Right cardiac atrium (tissue), 5 donors: ENCODE results near the gene E4F1. TPM values are rescaled to one million over a fixed set of nuclear protein-coding genes. Genes with fewer than 3 reads are reported as not detected.

Source experiments
- ATAC-seq, 2 donors: fragments of 200-7000 bp; cut with Tn5 transposase; one replicate each; pipeline versions ENCODE4 v1.8.0 to v1.9.1; 2020; ENCODE audit warnings: moderate library complexity in 2 of 2, mild to moderate bottlenecking in 1 of 2
- DNase-seq, 3 donors: peaks; one replicate each; pipeline ENCODE4 v3.0.0-alpha.2; 2020
- H3K27ac ChIP-seq: one replicate; pipeline ENCODE4 v1.5.1; 2013; ENCODE audit warnings: mild to moderate bottlenecking, low read length, control low read depth, moderate library complexity
- H3K27me3 ChIP-seq: one replicate; pipeline ENCODE4 v1.6.1; 2013; ENCODE audit not compliant: control insufficient read depth, insufficient read depth
- H3K4me1 ChIP-seq: one replicate; pipeline ENCODE4 v1.6.1; 2013; ENCODE audit warnings: low read length; ENCODE audit not compliant: control insufficient read depth, insufficient read depth
- H3K4me3 ChIP-seq: one replicate; pipeline ENCODE4 v1.5.1; 2013; ENCODE audit warnings: low read length, control low read depth
- H3K9me3 ChIP-seq: one replicate; pipeline ENCODE4 v1.6.1; 2013; ENCODE audit warnings: low read length; ENCODE audit not compliant: control insufficient read depth
- WGBS: extraction: QIAGEN DNeasy Blood & Tissue Kit; methylation state at CpG from one replicate; pipeline ENCODE4 v1.1.7; 2013; 5-methylcytosine and 5-hydroxymethylcytosine counted together
- intact Hi-C, 4 donors: fragments of 100-400 bp; cut with DNase I; formaldehyde crosslinking; loops; one replicate each; pipeline versions ENCODE4 v1.11.0 to v1.14.0; 2022 to 2023
- polyA plus RNA-seq: library from polyadenylated mRNA; stranded (reverse); fragments of 200-250 nt; gene quantifications from one replicate; pipeline ENCODE4 v1.2.3, GENCODE V29; 2013
- total RNA-seq, 4 donors: library from RNA; stranded (reverse); fragmentation: NEBNext Ultra II Directional; extraction: Animal tissue kit (Norgen Biotek cat#: 25700); gene quantifications; one replicate each; pipeline ENCODE4 v1.2.1, GENCODE V29; 2021
- donor health status: healthy with polysubstance abuse.
- donor health status: DM: no; HTN: yes; CAD: no.
- donor health status: DM: no; HTN: no; CAD: no.
- donor health status: DM: no; HTN: yes; CAD: no; lungs with severe emphysema.
- donor health status: DM: yes; HTN: yes; CAD: no.

The E4F1 gene
- total and polyA plus RNA-seq, 5 donors: 11.8 to 16.1 (median 13.8) TPM

DNA sequence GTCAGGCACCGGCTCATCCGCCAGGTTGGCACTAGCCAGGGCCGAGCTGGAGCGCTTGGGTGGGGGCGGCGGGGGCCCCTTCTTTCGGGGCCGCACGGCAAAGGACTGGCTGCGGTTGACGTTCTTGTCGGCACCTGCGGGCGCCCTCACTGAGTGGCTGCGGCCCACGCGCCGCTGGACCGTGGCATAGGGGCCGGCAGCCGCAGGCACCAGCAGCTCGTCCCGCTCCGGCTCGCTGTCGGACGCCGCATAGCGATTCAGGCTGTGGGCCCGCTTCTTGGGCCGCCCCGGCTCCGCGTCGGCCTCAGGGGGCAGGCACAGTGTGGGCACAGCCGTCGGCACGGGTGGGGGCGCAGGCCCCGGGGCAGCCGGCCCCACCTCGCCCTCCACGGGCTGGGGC lies 42.9 kb upstream of the E4F1 start:
- H3K27ac ChIP-seq: no peak overlapping the region
- intact Hi-C loops: no loop called here

DNA sequence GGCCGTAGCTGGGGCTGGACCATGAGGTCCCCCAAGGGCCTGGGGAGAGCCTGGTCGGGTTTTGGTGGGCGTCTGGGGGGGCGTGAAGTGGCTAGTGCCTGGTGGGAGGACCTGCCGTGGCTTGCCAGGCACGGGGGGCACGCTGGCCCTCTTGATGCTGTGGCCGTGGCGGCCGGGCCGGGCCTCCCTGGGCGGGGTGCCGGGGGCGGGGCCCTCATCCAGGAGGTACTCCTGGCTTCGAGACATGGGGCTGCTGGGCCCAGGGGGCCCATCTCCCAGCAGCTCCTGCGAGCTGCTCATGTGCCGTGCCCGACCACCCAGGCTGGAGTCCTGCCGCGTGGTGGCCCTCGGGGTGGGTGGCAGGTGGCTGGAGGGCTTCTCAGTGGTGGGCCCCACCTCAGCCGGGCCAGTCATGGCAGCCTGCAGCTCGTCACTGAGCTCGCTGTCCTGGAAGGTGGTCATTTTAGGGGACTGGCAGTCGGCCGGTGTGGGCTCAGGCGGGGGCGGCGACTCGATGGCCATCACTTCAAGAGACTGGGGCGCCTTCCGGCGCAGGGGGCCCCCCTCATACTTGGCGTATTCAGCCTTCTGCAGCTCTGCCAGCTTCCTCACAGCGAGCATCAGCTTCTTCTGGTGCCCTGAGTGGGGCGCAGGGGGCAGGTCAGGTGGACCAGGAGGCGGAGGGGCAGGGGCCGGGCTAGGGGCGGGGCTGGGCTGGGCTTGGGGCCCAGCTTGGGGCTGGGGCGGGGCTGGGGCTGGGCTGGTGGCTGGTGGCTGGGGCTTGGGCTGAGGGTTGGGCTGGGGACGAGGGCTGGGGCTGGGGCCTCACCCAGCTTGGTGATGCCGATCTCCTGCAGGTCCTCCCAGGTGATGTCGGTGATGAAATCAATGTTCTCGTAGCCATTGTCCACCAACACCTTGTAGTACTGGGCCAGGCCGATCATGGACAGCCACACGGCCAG lies 42.1 kb upstream of the E4F1 start:
- Histone ChIP-seq H3K9me3 (no peaks in the 10 kb centered on the region), H3K4me1 (no peaks in the 10 kb centered on the region), H3K27ac (no peak overlapping the region), H3K27me3 (no peaks in the 10 kb centered on the region), H3K4me3 (no peak overlapping the region)
- ATAC-seq (no peak), DNase-seq (no peak)
- intact Hi-C loops: no loop called here
- WGBS: 87% methylated on average over 46 of the region's 46 CpGs

More for the DNA sequence above, 42.9 kb upstream of the E4F1 start:
- Histone ChIP-seq H3K27me3 (no peaks in the 10 kb centered on the region), H3K9me3 (no peaks in the 10 kb centered on the region), H3K4me3 (no peak overlapping the region), H3K4me1 (no peaks in the 10 kb centered on the region)
- DNase-seq (no peak), ATAC-seq (no peak)
- 96% methylated on average over 43 of the region's 43 CpGs for WGBS

DNA sequence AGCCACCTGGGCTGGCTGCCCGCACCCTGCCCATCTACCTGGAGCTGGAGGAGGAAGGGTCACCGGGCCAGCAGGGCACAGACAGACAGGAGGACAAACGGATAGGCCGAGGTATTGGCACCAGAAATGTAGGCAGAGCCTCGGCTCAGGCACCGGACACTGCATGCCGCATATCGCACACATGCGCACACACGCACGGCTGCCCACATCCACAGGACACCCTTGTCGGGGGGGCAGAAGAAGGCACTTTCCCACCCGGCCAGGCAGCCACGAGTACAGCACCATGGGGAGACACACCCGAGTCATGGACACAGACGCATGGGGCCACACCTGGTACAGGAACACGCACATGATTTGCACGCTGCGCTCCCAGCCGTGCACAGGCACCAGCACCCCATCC lies 41.4 kb upstream of the E4F1 start:
- no peak for ATAC-seq
- intact Hi-C loops: no loop called here
- WGBS: 92% methylated on average over 20 of the region's 20 CpGs
- no peak for DNase-seq
- Histone ChIP-seq H3K4me3 (no peak overlapping the region), H3K4me1 (no peaks in the 10 kb centered on the region), H3K27me3 (no peaks in the 10 kb centered on the region), H3K9me3 (no peaks in the 10 kb centered on the region), H3K27ac (no peak overlapping the region)

DNA sequence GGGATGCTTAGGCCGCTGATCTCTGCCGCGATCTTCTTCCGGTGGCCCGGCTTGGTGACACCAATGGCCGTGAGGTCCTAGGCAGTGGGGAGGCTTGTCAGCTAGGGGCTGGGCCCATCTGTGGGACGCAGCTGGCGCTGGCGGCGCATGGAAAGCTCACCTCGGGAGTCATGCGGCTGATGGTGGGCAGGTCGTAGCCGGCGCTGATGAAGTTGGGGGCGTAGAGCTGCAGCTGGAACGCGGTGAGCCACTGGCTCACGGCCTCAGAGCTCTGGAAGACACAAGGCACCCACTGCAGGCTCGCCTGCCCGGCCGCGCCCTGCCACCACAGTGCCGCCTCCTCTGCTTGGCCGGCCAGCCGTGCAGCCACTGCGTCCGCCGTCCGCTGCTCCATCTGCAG lies 39.7 kb upstream of the E4F1 start:
- H3K9me3 ChIP-seq: no peaks in the 10 kb centered on the region
- no peaks in the 10 kb centered on the region for H3K27me3 ChIP-seq
- ATAC-seq (no peak), DNase-seq (no peak)
- no peak overlapping the region for H3K27ac ChIP-seq
- intact Hi-C loops: no loop called here
- no peaks in the 10 kb centered on the region for H3K4me1 ChIP-seq
- no peak overlapping the region for H3K4me3 ChIP-seq
- WGBS: 94% methylated on average over 30 of the region's 30 CpGs

DNA sequence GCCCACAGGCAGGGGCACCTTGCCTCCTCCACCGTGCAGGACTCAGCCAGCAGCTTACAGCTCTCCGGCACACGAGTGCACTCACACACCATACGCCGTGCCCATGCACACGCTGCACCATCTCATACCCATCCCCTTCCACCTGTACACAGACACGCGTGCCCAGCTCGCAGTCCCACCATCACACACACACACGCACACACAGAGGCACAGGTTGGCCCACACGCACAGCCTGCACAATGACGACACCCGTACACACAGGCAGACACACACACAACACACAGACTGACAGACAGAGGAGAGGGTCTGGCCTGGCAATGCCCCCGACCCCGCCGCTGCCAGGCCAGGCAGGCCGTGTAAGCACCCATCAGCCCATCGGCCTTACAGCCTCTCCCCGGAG lies 39.0 kb upstream of the E4F1 start:
- ATAC-seq: no peak
- WGBS: 88% methylated on average over 19 of the region's 19 CpGs

DNA sequence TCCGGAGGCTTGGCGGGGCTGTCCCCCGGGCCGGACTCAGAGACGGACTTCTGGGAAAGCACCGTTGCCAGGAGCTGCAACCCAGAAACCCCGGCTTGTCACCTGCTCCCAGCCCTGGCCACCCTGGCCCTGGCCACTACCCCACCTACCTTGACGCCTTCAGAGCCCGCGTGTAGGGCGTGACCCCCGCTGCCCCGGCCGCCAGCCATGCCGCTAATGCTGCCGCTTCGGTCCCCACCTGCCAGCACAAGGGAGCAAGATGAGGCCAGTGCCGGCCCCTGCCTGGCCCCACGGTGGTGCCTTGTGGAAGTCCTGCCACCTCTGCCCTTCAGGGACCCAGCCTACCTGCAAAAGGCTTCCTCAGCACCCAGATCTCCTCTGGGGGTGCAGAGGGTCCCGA lies 38.4 kb upstream of the E4F1 start:
- Histone ChIP-seq H3K9me3 (no peaks in the 10 kb centered on the region), H3K4me1 (no peaks in the 10 kb centered on the region), H3K4me3 (no peak overlapping the region), H3K27ac (no peak overlapping the region), H3K27me3 (no peaks in the 10 kb centered on the region)
- no peak for ATAC-seq
- 84% methylated on average over 20 of the region's 20 CpGs for WGBS
- intact Hi-C loops: no loop called here
- no peak for DNase-seq

More for the DNA sequence above, 39.0 kb upstream of the E4F1 start:
- intact Hi-C loops: no loop called here
- Histone ChIP-seq H3K27ac (no peak overlapping the region), H3K27me3 (no peaks in the 10 kb centered on the region), H3K4me1 (no peaks in the 10 kb centered on the region), H3K9me3 (no peaks in the 10 kb centered on the region), H3K4me3 (no peak overlapping the region)
- DNase-seq: no peak

DNA sequence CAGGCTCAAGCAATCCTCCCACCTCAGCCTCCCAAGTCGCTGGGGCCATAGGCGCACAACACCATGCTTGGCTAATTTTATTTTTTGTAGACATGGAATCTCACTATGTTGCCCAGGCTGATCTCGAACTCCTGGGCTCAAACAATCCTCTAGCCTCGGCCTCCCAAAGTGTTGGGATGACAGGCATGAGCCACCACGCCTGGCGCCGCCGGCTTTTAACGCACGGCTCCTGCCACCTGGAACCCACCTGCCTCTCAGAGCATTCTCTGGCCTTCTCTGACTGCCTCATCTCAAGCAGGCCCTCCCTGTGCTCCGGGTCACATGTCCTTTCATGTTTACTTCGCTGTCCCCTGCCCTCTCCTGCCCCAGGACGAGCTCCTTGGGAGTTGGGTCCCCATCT lies 37.3 kb upstream of the E4F1 start:
- WGBS: 90% methylated on average over 13 of the region's 13 CpGs
- no peak overlapping the region for H3K27ac ChIP-seq
- no peaks in the 10 kb centered on the region for H3K4me1 ChIP-seq
- no peak for ATAC-seq
- DNase-seq: no peak
- H3K4me3 ChIP-seq: no peak overlapping the region
- intact Hi-C loops: no loop called here
- H3K9me3 ChIP-seq: no peaks in the 10 kb centered on the region
- no peaks in the 10 kb centered on the region for H3K27me3 ChIP-seq

DNA sequence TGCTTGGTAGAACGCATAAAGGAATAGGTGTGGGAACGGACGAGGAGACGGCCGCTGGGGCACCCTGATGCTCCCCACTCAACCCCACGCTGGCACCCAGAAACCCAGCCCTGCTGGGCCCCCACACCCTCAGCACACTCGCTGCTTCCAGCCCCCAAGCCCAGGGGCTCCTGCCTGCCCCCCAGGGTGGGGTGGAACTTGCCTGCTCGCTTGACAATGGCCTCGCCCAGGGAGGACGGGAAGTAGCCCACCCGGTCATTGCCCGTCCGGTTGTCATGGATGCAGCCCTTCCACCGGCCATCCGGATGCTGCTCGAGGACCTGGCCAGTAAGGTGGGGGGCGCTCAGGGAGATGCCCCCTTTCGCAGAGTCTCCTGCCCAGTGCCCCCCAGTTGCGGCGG lies 36.9 kb upstream of the E4F1 start:
- no peak overlapping the region for H3K4me3 ChIP-seq
- WGBS: 79% methylated on average over 20 of the region's 20 CpGs
- DNase-seq: no peak
- H3K9me3 ChIP-seq: no peaks in the 10 kb centered on the region
- no peaks in the 10 kb centered on the region for H3K27me3 ChIP-seq
- no peak overlapping the region for H3K27ac ChIP-seq
- no peaks in the 10 kb centered on the region for H3K4me1 ChIP-seq
- no peak for ATAC-seq
- intact Hi-C loops: no loop called here

DNA sequence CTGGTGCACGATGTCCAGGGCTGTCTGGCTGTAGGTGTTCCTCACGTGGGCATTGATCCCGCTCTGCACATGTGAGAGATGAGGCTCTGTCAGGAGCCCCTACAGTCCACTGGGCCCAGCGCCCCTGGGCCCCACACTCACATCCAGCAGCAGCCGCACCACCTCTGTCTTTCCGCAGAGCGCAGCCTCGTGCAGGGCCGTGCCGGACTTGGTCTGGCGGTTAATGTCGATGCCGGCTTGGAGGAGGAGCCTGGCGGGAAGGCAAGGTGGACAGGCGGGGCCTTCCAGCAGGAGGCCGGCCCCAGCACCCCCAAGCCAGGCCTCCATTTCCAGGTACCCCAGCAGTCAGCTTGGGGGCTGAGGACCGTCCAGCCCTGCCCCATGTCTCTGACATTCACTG lies 36.2 kb upstream of the E4F1 start:
- Histone ChIP-seq H3K4me3 (no peak overlapping the region), H3K27ac (no peak overlapping the region), H3K9me3 (no peaks in the 10 kb centered on the region), H3K27me3 (no peaks in the 10 kb centered on the region), H3K4me1 (no peaks in the 10 kb centered on the region)
- no peak for DNase-seq
- intact Hi-C loops: no loop called here
- no peak for ATAC-seq
- WGBS: 82% methylated on average over 17 of the region's 17 CpGs

DNA sequence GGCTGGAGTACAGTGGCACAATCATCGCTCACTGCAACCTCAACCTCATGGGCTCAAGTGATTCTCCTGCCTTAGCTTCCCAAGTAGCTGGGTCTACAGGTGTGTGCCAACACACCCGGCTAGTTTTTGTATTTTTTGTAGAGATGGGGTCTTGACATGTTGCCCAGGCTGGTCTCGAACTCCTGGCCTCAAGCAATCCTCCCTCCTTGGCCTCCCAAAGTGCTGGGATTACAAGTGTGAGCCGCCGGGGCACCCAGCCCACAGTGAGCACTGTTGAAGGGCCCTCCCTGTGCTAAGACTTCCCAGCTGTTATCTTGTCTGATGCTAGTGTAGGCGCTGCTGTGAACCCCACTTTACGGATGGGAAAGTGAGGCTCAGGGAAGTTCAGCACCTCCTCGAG lies 35.0 kb upstream of the E4F1 start:
- no peak overlapping the region for H3K4me3 ChIP-seq
- intact Hi-C loops: no loop called here
- WGBS: 91% methylated on average over 8 of the region's 8 CpGs
- no peaks in the 10 kb centered on the region for H3K4me1 ChIP-seq
- DNase-seq (no peak), ATAC-seq (no peak)
- H3K27me3 ChIP-seq: no peaks in the 10 kb centered on the region
- no peaks in the 10 kb centered on the region for H3K9me3 ChIP-seq
- H3K27ac ChIP-seq: no peak overlapping the region

DNA sequence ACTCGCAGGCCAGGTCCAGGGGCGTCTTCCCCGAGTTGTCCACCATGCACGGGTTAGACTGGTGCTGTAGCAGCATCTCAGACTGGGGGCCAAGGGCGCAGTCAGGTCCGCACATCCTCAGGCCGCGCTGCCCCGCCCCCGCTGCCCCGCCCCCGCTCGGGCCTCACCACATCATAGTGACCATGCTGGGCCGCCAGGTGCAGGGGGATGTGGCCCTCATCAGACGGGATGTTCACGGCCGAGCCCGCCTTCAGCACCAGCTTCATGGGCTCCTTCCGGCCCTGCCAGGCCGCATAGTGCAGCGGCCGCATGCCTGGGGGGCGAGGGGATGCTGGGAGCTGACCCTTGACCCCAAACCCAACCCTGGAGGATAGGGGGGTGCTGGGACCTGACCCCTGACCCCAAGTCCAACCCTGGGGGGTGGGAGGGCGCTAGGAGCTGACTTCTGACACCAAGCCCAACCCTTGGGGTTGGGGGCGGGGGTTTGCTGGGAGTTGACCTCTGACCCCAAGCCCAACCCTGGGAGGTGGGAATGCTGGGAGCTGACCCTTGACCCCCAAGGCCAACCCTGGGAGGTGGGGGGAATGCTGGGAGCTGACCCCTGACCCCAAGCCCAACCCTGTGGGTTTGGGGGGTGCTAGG lies 34.0 kb upstream of the E4F1 start:
- H3K9me3 ChIP-seq: no peaks in the 10 kb centered on the region
- no peak overlapping the region for H3K27ac ChIP-seq
- intact Hi-C loops: no loop called here
- no peak for ATAC-seq
- 89% methylated on average over 25 of the region's 25 CpGs for WGBS
- no peak for DNase-seq
- H3K4me3 ChIP-seq: no peak overlapping the region
- H3K4me1 ChIP-seq: no peaks in the 10 kb centered on the region
- H3K27me3 ChIP-seq: no peaks in the 10 kb centered on the region
